ENCODE results near the gene PAK1.
A peak's percentile ranks its signal among the peaks of the same experiment; 100 is the strongest.

The PAK1 gene

DNA sequence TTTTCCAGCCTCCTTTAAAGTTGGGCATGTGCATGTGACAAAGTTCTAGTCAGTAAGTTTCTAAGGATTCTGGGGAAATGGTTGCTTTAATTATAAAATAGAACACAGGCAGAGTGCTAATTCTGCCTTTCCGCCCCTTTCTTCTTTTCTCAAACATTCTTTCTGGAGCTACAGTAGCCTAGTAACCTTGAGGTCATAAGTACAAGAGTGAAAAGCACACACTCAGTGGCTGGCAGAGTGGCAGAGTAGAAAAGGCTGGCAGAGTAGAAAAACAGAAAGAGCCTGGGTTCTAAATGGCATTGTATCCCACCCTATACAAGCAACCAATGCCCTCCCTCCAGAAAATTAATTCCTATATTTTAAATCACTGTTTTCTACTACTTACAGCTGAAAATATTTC lies 51.2 kb downstream of the PAK1 start:
- no peak overlapping the region for H3K9ac ChIP-seq (ENCODE audit: low read depth in 1 of 2, low read length in 2 of 2)
- H3K36me3 ChIP-seq (ENCODE audit: control insufficient read depth in 2 of 2, insufficient read depth in 2 of 2, low read length in 2 of 2) = no peaks in the 10 kb centered on the region
- H3K4me3 ChIP-seq (ENCODE audit: low read length in 2 of 2) = no peak overlapping the region

DNA sequence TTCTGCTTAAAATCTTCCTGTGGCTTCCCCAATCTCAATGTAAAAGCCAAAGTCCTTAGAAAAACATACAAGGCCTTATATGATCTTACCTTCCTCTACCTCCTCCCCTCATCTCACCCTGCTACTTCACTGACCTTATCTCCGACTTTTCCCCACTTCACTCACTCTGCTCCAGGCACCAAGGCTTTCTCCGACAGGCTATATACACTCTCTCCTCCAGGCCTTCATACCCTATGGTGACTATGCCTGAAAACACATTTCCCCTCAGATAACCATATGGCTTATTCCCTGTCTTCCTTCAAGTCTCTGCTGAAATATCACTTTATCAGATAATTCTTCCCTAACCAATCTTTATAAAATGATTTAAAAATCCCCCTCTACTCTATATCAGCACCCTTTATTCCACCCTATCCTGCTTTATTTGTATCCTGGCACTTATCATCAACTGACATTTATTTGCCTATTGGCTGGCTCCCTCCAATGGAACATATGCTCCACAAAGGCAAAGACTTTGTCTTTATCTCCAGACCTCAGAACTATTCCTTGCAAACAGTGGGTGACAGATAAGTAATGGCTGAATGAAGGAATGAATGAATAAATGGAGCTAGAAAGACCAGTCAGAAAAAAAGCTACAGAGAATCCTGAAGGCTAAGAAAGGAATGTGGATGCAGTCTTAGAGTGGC lies 52.7 kb downstream of the PAK1 start:
- H3K36me3 ChIP-seq (ENCODE audit: control insufficient read depth in 2 of 2, insufficient read depth in 2 of 2, low read length in 2 of 2) = no peaks in the 10 kb centered on the region
- no peaks in the 10 kb centered on the region for H3K9me3 ChIP-seq (ENCODE audit: control insufficient read depth in 2 of 2, low read length in 2 of 2)
- no peak overlapping the region for H3K27ac ChIP-seq (ENCODE audit: low read depth in 2 of 2, low read length in 2 of 2)
- H3K9ac ChIP-seq (ENCODE audit: low read depth in 1 of 2, low read length in 2 of 2) = no peak overlapping the region
- H3K27me3 ChIP-seq (ENCODE audit: control insufficient read depth in 2 of 2, insufficient read depth in 2 of 2, low read length in 2 of 2) = no peaks in the 10 kb centered on the region
- peaks cover 0 to 7% of the 10 kb centered on the region in 2 donors for H3K4me1 ChIP-seq (ENCODE audit: control insufficient read depth in 2 of 2, insufficient read depth in 2 of 2, low read length in 2 of 2)
- no peak overlapping the region for H3K4me3 ChIP-seq (ENCODE audit: low read length in 2 of 2)

More for the DNA sequence above, 51.2 kb downstream of the PAK1 start:
- H3K4me1 ChIP-seq (ENCODE audit: control insufficient read depth in 2 of 2, insufficient read depth in 2 of 2, low read length in 2 of 2) = peaks cover 0 to 7% of the 10 kb centered on the region in 2 donors
- no peaks in the 10 kb centered on the region for H3K9me3 ChIP-seq (ENCODE audit: control insufficient read depth in 2 of 2, low read length in 2 of 2)
- H3K27ac ChIP-seq (ENCODE audit: low read depth in 2 of 2, low read length in 2 of 2) = no peak overlapping the region
- H3K27me3 ChIP-seq (ENCODE audit: control insufficient read depth in 2 of 2, insufficient read depth in 2 of 2, low read length in 2 of 2) = no peaks in the 10 kb centered on the region

DNA sequence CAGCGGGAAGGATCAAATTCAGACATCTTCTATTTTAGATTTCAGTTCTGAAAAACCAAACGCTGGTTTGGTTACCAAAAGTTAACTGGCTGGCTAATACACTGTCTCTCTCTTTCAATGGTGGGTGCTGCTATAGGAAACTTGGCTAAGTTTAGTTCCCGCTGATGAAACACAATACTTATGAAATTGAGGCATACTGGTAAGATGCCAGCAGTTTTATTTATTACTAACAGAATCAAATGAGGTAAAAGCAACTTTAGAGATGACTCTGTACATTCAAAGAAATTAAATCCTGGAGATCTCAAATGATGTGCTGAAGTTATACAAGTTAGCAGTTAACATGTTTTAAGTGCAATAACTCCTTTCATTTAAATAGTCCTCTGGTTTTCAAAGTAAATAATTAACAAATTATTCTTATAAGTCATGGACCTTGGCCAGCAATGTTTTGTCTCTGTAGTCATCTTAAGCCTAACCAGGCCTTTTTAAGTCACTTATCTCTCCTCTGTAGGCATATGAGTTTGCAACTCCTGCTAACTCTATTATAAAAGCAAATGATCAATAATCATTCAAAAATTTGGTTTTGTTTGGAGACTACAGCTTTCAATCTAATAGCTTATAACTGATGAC lies 54.8 kb downstream of the PAK1 start:
- H3K4me3 ChIP-seq (ENCODE audit: low read length in 2 of 2) = no peak overlapping the region
- H3K36me3 ChIP-seq (ENCODE audit: control insufficient read depth in 2 of 2, insufficient read depth in 2 of 2, low read length in 2 of 2) = no peaks in the 10 kb centered on the region
- H3K27me3 ChIP-seq (ENCODE audit: control insufficient read depth in 2 of 2, insufficient read depth in 2 of 2, low read length in 2 of 2) = no peaks in the 10 kb centered on the region
- H3K9ac ChIP-seq (ENCODE audit: low read depth in 1 of 2, low read length in 2 of 2) = no peak overlapping the region
- H3K9me3 ChIP-seq (ENCODE audit: control insufficient read depth in 2 of 2, low read length in 2 of 2) = no peaks in the 10 kb centered on the region
- H3K27ac ChIP-seq (ENCODE audit: low read depth in 2 of 2, low read length in 2 of 2) = no peak overlapping the region
- peaks cover 0 to 7% of the 10 kb centered on the region in 2 donors for H3K4me1 ChIP-seq (ENCODE audit: control insufficient read depth in 2 of 2, insufficient read depth in 2 of 2, low read length in 2 of 2)

DNA sequence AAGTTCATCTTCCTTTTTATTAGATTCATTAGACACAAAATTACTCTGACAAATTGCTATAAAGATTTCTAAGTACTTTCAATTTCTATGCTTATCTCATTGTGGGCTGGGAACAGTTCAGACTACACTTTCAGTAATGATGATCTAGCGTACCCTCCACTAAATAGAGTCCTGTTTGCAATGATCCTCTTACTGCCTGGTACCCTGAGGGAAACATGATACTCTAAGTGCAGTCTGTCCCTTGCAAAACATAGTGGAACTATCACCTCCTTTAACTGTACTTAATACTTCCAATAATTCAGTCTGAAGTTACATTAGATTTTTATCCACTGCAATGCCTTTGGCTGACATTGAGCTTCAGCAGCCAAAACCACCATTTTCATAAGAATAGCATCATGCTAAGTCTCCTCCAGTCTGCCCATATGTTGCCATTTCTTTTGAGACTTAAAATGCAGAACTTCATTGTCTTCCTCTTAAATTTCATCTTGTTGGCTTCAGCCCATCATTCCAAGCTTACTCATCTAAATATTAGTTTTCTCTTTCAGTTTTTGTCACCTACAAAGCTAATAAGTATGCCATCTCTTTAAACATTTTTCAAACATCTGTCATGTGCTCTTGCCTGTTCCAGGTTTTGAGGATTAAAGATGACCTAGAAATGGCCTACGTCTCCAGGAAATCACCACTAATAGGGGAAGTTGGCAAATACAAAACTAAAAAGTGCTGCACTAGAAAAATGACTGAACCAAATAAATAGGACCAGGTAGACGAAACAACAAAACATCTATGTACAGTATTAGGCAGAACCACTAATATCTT lies 55.5 kb downstream of the PAK1 start:
- H3K36me3 ChIP-seq (ENCODE audit: control insufficient read depth in 2 of 2, insufficient read depth in 2 of 2, low read length in 2 of 2) = no peaks in the 10 kb centered on the region
- H3K9me3 ChIP-seq (ENCODE audit: control insufficient read depth in 2 of 2, low read length in 2 of 2) = no peaks in the 10 kb centered on the region
- no peak overlapping the region for H3K4me3 ChIP-seq (ENCODE audit: low read length in 2 of 2)
- H3K27me3 ChIP-seq (ENCODE audit: control insufficient read depth in 2 of 2, insufficient read depth in 2 of 2, low read length in 2 of 2) = no peaks in the 10 kb centered on the region
- H3K9ac ChIP-seq (ENCODE audit: low read depth in 1 of 2, low read length in 2 of 2) = no peak overlapping the region
- no peak overlapping the region for H3K27ac ChIP-seq (ENCODE audit: low read depth in 2 of 2, low read length in 2 of 2)
- peaks cover 0 to 7% of the 10 kb centered on the region in 2 donors for H3K4me1 ChIP-seq (ENCODE audit: control insufficient read depth in 2 of 2, insufficient read depth in 2 of 2, low read length in 2 of 2)

DNA sequence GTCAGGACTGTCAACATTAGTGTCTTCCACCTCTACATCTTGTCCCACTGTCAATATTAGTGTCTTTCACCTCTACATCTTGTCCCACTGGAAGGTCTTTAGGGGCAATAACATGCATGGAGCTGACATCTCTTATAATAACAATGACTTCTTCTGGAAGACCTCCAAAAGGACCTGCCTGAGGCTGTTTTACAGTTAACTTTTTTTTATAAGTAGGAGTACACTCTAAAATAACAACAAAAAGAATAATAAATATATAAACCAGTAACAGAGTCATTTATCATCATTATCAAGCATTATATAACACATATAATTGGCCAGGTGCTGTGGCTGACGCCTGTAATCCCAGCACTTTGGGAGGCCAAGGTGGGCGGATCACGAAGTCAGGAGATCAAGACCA lies 57.5 kb downstream of the PAK1 start:
- no peak overlapping the region for H3K27ac ChIP-seq (ENCODE audit: low read depth in 2 of 2, low read length in 2 of 2)
- H3K4me1 ChIP-seq (ENCODE audit: control insufficient read depth in 2 of 2, insufficient read depth in 2 of 2, low read length in 2 of 2) = peaks cover 11 to 15% of the 10 kb centered on the region in 2 donors
- no peaks in the 10 kb centered on the region for H3K9me3 ChIP-seq (ENCODE audit: control insufficient read depth in 2 of 2, low read length in 2 of 2)
- H3K36me3 ChIP-seq (ENCODE audit: control insufficient read depth in 2 of 2, insufficient read depth in 2 of 2, low read length in 2 of 2) = no peaks in the 10 kb centered on the region
- no peaks in the 10 kb centered on the region for H3K27me3 ChIP-seq (ENCODE audit: control insufficient read depth in 2 of 2, insufficient read depth in 2 of 2, low read length in 2 of 2)
- H3K9ac ChIP-seq (ENCODE audit: low read depth in 1 of 2, low read length in 2 of 2) = no peak overlapping the region
- H3K4me3 ChIP-seq (ENCODE audit: low read length in 2 of 2) = no peak overlapping the region

DNA sequence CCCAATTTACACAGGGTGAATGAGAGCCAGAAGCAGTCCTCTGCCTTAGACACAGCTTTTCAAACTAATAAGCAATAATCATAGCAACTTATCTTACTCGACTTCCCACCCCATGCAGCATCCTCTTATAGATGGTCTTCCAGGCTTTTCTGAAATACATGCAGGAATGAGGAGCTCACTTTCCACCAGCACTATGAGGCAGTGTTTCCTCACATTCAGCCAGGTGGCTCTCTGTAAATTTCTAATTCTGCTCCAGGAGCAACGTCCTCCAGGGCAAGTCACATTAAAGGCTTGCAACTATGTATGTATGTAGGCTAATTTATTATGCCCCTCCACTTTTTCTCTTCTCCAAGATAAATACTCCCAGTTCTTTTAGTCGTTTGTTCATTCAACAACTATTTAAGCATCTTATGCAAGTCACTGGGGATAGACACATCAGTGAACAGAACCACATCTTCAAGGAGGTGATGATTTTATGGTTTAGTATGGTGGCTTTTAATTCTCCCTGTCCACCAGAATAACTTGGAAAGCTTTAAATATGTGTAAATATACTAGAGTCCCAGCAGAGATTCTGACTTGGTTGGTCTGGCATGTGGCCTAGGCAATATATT lies 59.9 kb downstream of the PAK1 start:
- H3K36me3 ChIP-seq (ENCODE audit: control insufficient read depth in 2 of 2, insufficient read depth in 2 of 2, low read length in 2 of 2) = no peaks in the 10 kb centered on the region
- no peaks in the 10 kb centered on the region for H3K27me3 ChIP-seq (ENCODE audit: control insufficient read depth in 2 of 2, insufficient read depth in 2 of 2, low read length in 2 of 2)
- H3K27ac ChIP-seq (ENCODE audit: low read depth in 2 of 2, low read length in 2 of 2) = no peak overlapping the region
- no peak overlapping the region for H3K4me3 ChIP-seq (ENCODE audit: low read length in 2 of 2)
- peaks cover 14 to 15% of the 10 kb centered on the region in 2 donors for H3K4me1 ChIP-seq (ENCODE audit: control insufficient read depth in 2 of 2, insufficient read depth in 2 of 2, low read length in 2 of 2)
- no peak overlapping the region for H3K9ac ChIP-seq (ENCODE audit: low read depth in 1 of 2, low read length in 2 of 2)
- no peaks in the 10 kb centered on the region for H3K9me3 ChIP-seq (ENCODE audit: control insufficient read depth in 2 of 2, low read length in 2 of 2)

DNA sequence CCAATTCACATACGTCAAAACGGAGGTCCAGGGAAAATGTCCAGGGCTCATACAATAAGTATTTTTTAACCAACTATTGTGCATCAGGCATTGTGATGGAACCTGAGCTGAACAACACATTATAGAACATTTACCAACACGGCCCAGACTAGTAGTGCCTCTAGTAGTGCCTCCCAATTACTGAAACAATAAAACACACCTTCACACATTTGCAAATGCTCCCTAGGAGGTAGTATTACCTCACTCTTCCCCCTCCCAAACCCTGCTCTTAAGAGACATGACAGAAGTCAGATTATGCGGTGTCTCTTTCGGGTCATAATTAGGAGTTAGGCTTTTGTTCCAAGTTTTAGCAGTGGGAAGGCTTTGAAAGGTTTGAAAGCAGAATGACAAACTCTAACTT lies 61.1 kb downstream of the PAK1 start:
- Histone ChIP-seq H3K4me3 (ENCODE audit: low read length in 2 of 2) (no peak overlapping the region), H3K9ac (ENCODE audit: low read depth in 1 of 2, low read length in 2 of 2) (no peak overlapping the region), H3K9me3 (ENCODE audit: control insufficient read depth in 2 of 2, low read length in 2 of 2) (no peaks in the 10 kb centered on the region), H3K36me3 (ENCODE audit: control insufficient read depth in 2 of 2, insufficient read depth in 2 of 2, low read length in 2 of 2) (no peaks in the 10 kb centered on the region), H3K27me3 (ENCODE audit: control insufficient read depth in 2 of 2, insufficient read depth in 2 of 2, low read length in 2 of 2) (no peaks in the 10 kb centered on the region), H3K4me1 (ENCODE audit: control insufficient read depth in 2 of 2, insufficient read depth in 2 of 2, low read length in 2 of 2) (peaks cover 19% of the 10 kb centered on the region in 2 donors), H3K27ac (ENCODE audit: low read depth in 2 of 2, low read length in 2 of 2) (no peak overlapping the region)

DNA sequence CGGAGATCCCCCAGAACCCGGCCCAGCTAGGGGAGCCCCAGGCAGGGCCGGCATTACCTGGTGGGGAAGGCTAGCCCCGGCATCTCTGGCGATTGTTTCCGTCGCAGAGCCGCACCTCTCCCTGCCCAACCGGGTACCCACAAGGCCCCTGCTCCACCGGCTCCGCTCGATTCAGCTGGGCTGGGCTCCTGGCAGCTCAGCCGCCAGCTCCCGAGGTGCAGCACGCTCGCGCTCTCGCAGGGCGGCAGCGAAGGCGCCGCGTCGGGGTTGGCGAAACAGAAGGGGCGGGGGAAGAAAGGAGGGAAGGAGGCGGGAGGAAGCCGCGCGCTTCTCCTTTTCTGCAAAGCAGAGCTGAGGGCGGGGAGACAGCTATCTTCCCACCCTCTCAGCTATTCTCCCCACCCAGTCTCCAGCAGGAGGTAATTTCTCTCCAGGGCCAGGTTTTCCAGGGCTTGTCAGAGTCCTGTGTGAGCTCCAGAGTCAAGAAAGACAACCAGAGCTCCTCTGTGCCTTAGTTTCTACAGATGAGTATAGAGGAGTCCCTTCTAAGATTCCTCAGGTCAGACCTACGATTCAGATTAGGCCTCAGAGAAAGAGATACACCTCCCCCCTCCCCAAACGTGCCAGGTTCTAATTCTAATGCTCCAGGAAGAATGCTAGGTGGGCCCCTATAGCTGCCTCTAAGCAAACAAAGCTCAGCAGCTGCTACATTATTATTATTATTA lies 62.0 kb downstream of the PAK1 start:
- Histone ChIP-seq H3K4me3 (ENCODE audit: low read length in 2 of 2) (peak overlapping the region; percentile 71 to 79), H3K27ac (ENCODE audit: low read depth in 2 of 2, low read length in 2 of 2) (peak overlapping the region; percentile 70 to 75), H3K9ac (ENCODE audit: low read depth in 1 of 2, low read length in 2 of 2) (peak overlapping the region; percentile 73 to 83), H3K36me3 (ENCODE audit: control insufficient read depth in 2 of 2, insufficient read depth in 2 of 2, low read length in 2 of 2) (no peaks in the 10 kb centered on the region), H3K27me3 (ENCODE audit: control insufficient read depth in 2 of 2, insufficient read depth in 2 of 2, low read length in 2 of 2) (no peaks in the 10 kb centered on the region), H3K9me3 (ENCODE audit: control insufficient read depth in 2 of 2, low read length in 2 of 2) (no peaks in the 10 kb centered on the region), H3K4me1 (ENCODE audit: control insufficient read depth in 2 of 2, insufficient read depth in 2 of 2, low read length in 2 of 2) (peaks cover 21 to 27% of the 10 kb centered on the region in 2 donors)

DNA sequence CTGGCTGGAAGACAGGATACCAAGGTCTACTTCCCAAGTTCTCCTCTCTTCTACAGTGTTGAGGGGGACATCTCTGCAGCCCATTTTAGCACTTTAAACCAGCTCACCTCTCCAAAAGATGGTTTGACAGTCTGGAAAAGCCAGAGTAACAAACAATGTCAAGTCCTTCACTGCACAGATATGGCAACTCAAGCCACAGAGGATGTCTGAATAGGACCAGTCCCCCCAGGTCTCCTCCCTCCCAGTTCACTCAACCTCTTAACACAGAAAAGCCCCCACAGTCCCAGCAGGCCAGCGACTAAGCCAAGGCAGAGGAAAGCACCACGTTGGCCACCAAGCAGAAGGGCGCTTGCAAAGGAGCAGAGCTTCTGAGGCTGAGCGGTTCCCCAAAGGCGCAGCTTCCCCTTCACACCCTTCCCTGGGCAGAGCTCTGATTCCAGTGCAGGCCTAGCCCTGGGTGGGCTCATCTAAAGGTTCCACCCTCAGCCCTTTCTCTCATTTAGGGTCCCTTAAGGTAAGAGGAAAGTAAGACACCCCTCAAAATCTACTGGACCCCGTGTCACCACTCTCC lies 62.7 kb downstream of the PAK1 start:
- Histone ChIP-seq H3K9me3 (ENCODE audit: control insufficient read depth in 2 of 2, low read length in 2 of 2) (no peaks in the 10 kb centered on the region), H3K4me3 (ENCODE audit: low read length in 2 of 2) (peak overlapping the region; percentile 71 to 79), H3K36me3 (ENCODE audit: control insufficient read depth in 2 of 2, insufficient read depth in 2 of 2, low read length in 2 of 2) (no peaks in the 10 kb centered on the region), H3K4me1 (ENCODE audit: control insufficient read depth in 2 of 2, insufficient read depth in 2 of 2, low read length in 2 of 2) (peaks cover 21 to 27% of the 10 kb centered on the region in 2 donors), H3K9ac (ENCODE audit: low read depth in 1 of 2, low read length in 2 of 2) (peak overlapping the region; percentile 73 to 83), H3K27me3 (ENCODE audit: control insufficient read depth in 2 of 2, insufficient read depth in 2 of 2, low read length in 2 of 2) (no peaks in the 10 kb centered on the region), H3K27ac (ENCODE audit: low read depth in 2 of 2, low read length in 2 of 2) (peak overlapping the region; percentile 70 to 75)

Data from mucosa of rectum (tissue), 2 donors.